Activated naive CD4-positive, alpha-beta T cell treated with anti-CD3 and anti-CD28 coated beads, Interleukin-2, amount 50 U/mL, for 24 hours (primary cell): ENCODE results near the gene CLPX.

Experiments
- H3K27ac Mint-ChIP-seq: one replicate; pipeline ENCODE4 v1.8.0; 2021; ENCODE audit warnings: mild to moderate bottlenecking, mixed read lengths
- H3K27me3 Mint-ChIP-seq: one replicate; pipeline ENCODE4 v1.8.0; 2021; ENCODE audit warnings: mixed read lengths
- H3K36me3 Mint-ChIP-seq: one replicate; pipeline ENCODE4 v1.8.0; 2021; ENCODE audit warnings: mixed read lengths
- H3K4me1 Mint-ChIP-seq: one replicate; pipeline ENCODE4 v1.8.0; 2021; ENCODE audit warnings: mixed read lengths
- H3K4me3 Mint-ChIP-seq: one replicate; pipeline ENCODE4 v1.8.0; 2021; ENCODE audit warnings: mild to moderate bottlenecking, mixed read lengths
- H3K9me3 Mint-ChIP-seq: one replicate; pipeline ENCODE4 v1.8.0; 2021; ENCODE audit warnings: mixed read lengths

The CLPX gene

DNA sequence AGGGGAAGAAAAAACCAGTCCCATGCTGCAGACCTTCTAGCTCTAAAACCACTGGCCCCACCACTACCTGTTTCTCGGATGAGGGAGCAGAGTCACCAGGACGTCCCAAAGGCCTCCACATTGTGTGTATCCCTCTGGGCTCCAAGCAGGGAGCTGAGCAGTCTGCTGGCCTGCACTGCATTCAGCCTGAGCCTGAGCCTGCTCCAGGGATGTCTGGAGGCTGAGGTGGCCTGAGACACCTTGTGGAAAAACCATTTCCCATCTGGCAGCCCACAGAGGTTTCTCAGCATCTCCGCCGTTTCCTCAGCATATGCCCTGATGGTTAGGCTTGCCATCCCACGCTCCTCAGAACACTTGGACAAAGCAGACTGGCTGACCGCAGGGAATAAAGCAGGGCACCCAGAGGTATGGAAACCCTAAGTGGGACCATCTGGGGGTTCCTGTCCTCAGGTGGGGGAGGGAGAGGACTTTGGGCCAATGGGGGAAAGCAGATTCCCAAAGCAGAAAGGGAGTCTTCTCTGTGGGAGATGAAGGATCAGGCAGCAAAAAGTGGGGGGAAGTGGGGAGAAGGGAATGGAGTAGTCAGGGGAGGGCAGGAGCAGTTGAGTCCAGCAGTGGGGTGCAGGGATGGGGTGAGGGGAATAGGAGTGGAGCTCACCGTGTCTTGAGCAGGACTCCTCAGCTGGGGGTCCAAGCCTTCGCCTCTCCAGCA, 25.8 kb upstream of the CLPX start, which contains the start of gene CILP:
Gene CILP (minus strand): TSS at position 704 of the 712 bp plus-strand sequence. CDS start 1,718 bp downstream, outside the sequence.
- Mint-ChIP-seq H3K4me3 (no peak within 1 kb of the TSS), H3K27ac (no peak within 1 kb of the TSS), H3K9me3 (no peaks in the 10 kb centered on the region), H3K4me1 (peaks cover 5% of the 10 kb centered on the region), H3K27me3 (no peaks in the 10 kb centered on the region), H3K36me3 (no peaks in the 10 kb centered on the region)

- no peaks in the 10 kb centered on the region for H3K27me3 Mint-ChIP-seq
- no peak overlapping the region for H3K27ac Mint-ChIP-seq
- H3K4me3 Mint-ChIP-seq: no peak overlapping the region
- no peaks in the 10 kb centered on the region for H3K36me3 Mint-ChIP-seq
- H3K9me3 Mint-ChIP-seq: no peaks in the 10 kb centered on the region
- peaks cover 5% of the 10 kb centered on the region for H3K4me1 Mint-ChIP-seq
Observed at GRCh38 chr15:65209701-65210643, 24.8 kb upstream of the CLPX start.

DNA sequence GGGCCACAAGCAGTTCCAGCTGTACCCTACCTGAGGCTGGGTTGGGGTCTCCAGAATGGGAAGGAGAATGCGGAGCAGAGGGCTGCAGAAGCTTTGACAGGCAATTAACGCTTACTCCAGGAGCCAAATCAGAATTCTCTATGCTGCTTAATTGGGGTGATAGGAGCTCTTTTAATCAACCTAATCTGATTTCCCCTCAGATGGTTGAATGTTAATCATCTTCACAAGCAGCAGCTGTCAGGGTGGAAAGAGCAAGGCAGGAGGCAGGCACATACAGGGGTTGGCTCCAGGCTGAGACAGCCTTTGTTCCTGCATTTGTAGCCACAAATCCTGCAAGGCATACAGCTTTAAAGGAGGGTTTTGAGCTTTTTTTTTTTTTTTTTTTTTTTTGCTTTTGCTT, 23.5 kb upstream of the CLPX start:
- Mint-ChIP-seq H3K9me3 (no peaks in the 10 kb centered on the region), H3K4me1 (peaks cover 5% of the 10 kb centered on the region), H3K27ac (no peak overlapping the region), H3K27me3 (no peaks in the 10 kb centered on the region), H3K36me3 (no peaks in the 10 kb centered on the region), H3K4me3 (no peak overlapping the region)

DNA sequence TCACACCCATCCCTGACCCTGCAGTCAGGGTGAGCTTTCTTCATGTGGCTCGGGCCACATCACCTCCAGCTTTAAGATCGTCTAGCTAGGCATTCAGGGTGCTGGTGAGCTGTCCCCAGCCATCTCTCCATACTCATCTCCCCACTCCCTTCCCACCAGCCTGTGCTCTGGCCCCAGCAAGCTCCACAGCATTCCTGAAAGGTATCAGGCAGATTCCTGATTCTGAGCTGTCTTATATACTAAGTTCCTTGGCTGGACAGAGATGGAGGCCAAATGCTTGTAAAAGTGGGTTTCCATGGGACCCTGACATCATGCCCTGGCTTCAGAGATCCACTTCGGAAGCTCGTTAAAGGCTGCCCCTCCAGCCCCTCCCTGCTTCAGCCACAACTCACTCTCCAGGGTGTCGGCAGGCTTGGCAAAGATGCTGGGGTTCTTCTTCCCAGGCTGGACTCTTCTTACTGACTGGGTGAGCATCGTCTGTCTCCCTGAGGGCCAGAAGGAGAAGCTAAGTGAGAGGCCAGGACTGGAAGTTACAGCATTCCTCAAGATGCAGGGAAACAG, 22.2 kb upstream of the CLPX start:
- Mint-ChIP-seq H3K4me1 (peaks cover 5% of the 10 kb centered on the region), H3K4me3 (no peak overlapping the region), H3K9me3 (no peaks in the 10 kb centered on the region), H3K27me3 (no peaks in the 10 kb centered on the region), H3K36me3 (no peaks in the 10 kb centered on the region), H3K27ac (peak overlapping the region; percentile 14)

DNA sequence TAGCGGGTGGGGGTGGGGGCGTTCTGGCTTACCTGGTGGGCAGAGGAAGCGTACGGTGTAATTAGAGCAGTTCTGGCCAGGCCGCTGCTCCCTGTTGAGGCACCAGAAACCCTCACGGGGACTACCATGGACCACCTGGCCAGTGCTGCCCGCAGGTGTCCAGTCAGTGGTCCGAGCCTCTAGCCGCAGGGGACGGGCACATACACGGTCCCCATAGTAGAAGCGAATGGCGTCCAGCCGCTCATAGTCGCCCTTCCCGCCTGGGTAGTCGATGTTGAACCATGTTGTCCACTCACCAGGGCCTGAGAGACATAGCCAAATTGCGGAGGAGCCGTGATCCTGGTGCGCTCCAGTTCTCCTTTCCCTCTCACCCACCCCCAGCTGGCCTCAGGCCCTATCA, 21.6 kb upstream of the CLPX start:
- H3K36me3 Mint-ChIP-seq: no peaks in the 10 kb centered on the region
- H3K27ac Mint-ChIP-seq: no peak overlapping the region
- no peaks in the 10 kb centered on the region for H3K4me1 Mint-ChIP-seq
- H3K4me3 Mint-ChIP-seq: no peak overlapping the region
- H3K27me3 Mint-ChIP-seq: no peaks in the 10 kb centered on the region
- H3K9me3 Mint-ChIP-seq: no peaks in the 10 kb centered on the region

DNA sequence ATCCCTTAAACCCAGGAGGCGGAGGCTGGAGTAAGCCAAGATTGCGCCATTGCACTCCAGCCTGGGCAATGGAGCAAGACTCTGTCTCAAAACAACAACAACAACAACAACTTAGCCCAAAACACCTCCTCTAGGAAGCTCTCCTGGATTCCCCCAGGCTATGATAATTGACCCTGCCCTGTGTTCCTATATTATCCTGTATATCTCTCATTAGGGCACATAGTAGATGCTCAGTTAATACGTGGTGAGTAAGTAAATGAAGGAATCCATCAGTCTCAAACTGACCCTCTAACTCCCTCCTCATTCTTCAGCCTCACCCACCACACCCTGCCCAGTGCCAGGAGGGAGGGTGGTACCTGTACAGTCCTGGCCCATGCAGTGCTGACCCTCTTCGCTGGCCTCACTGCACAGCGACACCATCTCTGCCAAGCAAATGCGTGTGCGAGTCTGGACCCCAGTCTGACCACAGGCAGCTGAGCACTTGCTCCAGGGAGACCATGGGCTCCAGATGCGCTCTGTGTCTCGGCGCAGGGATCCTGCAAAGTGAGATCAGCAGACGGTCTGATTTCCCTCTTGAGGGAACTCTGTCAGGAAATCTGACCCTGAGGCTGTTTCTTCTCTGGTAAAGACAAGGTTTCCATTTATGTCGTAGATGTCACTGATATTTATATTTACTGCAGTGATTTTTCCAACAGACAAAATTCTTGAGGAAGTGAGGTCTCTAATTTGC, 20.0 kb upstream of the CLPX start:
- no peaks in the 10 kb centered on the region for H3K4me1 Mint-ChIP-seq
- no peaks in the 10 kb centered on the region for H3K36me3 Mint-ChIP-seq
- no peaks in the 10 kb centered on the region for H3K27me3 Mint-ChIP-seq
- H3K9me3 Mint-ChIP-seq: no peaks in the 10 kb centered on the region
- H3K4me3 Mint-ChIP-seq: no peak overlapping the region
- H3K27ac Mint-ChIP-seq: no peak overlapping the region

DNA sequence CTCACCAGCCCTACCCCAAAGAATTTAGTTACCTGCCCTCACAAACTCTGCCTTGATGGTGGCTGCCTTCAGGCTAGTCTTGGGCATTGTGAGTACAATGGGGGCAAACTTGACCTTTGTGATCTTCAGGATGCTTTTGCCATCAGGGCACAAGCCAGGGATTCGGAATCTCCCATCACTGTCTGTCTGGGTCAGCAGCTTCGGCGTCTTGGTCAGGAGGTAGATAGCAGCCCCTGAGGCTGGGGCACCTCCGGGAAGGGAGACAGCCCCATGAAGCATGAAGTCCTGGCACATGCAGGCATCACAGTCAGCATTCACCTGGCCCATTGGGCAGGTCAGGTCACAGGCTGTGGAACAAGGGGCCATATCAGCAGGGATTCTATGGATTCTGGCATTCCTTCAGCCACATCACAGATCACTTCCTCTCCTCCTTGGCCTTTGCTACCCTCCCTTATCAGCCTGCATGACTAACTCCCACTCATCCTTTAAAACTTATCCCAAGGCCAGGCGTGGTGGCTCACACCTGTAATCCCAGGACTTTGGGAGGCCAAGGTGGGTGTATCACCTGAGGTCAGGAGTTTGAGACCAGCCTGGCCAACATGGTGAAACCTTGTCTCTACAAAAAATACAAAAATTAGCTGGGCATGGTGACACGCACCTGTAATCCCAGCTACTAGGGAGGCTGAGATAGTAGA, 19.2 kb upstream of the CLPX start:
- H3K27ac Mint-ChIP-seq: no peak overlapping the region
- H3K27me3 Mint-ChIP-seq: no peaks in the 10 kb centered on the region
- H3K9me3 Mint-ChIP-seq: no peaks in the 10 kb centered on the region
- no peaks in the 10 kb centered on the region for H3K36me3 Mint-ChIP-seq
- no peak overlapping the region for H3K4me3 Mint-ChIP-seq
- H3K4me1 Mint-ChIP-seq: no peaks in the 10 kb centered on the region

- H3K27ac Mint-ChIP-seq: no peak overlapping the region
- H3K4me3 Mint-ChIP-seq: no peak overlapping the region
- no peaks in the 10 kb centered on the region for H3K4me1 Mint-ChIP-seq
- no peaks in the 10 kb centered on the region for H3K27me3 Mint-ChIP-seq
- H3K36me3 Mint-ChIP-seq: no peaks in the 10 kb centered on the region
- H3K9me3 Mint-ChIP-seq: no peaks in the 10 kb centered on the region
Observed at GRCh38 chr15:65201918-65202317, 16.8 kb upstream of the CLPX start.

GRCh38 chr15:65198571-65198970, 13.4 kb upstream of the CLPX start:
- Mint-ChIP-seq H3K27me3 (no peaks in the 10 kb centered on the region), H3K9me3 (no peaks in the 10 kb centered on the region), H3K4me1 (no peaks in the 10 kb centered on the region), H3K36me3 (no peaks in the 10 kb centered on the region), H3K27ac (no peak overlapping the region), H3K4me3 (no peak overlapping the region)

DNA sequence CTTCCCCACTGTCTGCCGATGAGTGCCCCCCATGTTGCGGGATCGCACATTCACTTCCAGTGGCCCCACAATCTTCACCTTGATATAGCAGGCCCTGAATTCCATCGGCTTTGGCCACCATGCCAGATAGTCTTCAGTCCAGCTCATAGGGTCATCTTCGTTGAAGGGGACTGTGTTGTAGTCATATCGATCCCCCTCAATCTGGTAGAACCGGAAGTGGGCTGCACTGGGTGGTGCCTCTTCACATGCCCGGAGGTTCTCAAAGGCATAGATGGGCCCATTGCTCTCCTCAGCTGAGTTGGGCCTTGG, 12.1 kb upstream of the CLPX start:
- no peak overlapping the region for H3K4me3 Mint-ChIP-seq
- no peaks in the 10 kb centered on the region for H3K27me3 Mint-ChIP-seq
- H3K36me3 Mint-ChIP-seq: no peaks in the 10 kb centered on the region
- no peaks in the 10 kb centered on the region for H3K9me3 Mint-ChIP-seq
- H3K27ac Mint-ChIP-seq: no peak overlapping the region
- H3K4me1 Mint-ChIP-seq: no peaks in the 10 kb centered on the region

DNA sequence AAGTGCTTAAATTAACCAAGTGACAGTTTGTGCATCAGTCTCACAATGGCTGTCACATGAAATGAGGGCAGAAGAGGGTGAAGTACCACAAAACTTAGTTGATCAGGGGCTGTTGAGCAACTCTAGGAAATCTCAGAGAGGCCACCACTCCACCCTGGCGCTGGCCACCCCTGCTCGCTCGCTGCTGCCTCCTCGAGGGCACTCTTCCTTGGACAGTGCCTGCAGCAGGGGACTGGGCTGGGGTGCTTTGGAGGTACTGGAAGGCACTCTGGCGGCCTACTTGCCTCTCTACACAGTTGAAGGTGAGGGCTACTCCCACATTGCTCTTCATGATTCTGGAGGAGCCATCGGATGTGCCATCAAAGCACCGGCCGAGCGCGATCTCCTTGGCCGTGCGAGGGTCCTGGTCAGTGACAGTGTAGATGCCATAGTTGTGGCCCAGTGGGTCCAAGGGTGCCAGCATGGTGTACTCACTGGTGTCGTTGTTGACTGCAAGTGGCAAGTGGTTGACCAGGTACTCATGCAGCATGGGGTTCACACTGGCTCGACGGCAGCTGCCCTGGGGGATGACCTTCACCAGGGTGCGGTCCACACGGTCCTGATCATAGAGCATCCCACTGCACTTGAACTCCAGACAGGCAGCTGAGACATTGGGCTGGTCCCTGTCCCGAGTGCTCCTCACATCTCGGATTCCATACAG, 11.6 kb upstream of the CLPX start:
- Mint-ChIP-seq H3K36me3 (no peaks in the 10 kb centered on the region), H3K9me3 (no peaks in the 10 kb centered on the region), H3K4me3 (no peak overlapping the region), H3K27me3 (no peaks in the 10 kb centered on the region), H3K27ac (no peak overlapping the region), H3K4me1 (no peaks in the 10 kb centered on the region)

GRCh38 chr15:65195548-65195923, 10.4 kb upstream of the CLPX start:
- Mint-ChIP-seq H3K27ac (no peak overlapping the region), H3K9me3 (no peaks in the 10 kb centered on the region), H3K4me1 (no peaks in the 10 kb centered on the region), H3K4me3 (no peak overlapping the region), H3K36me3 (no peaks in the 10 kb centered on the region), H3K27me3 (no peaks in the 10 kb centered on the region)

- Mint-ChIP-seq H3K9me3 (no peaks in the 10 kb centered on the region), H3K27me3 (no peaks in the 10 kb centered on the region), H3K4me1 (no peaks in the 10 kb centered on the region), H3K36me3 (no peaks in the 10 kb centered on the region), H3K27ac (no peak overlapping the region), H3K4me3 (no peak overlapping the region)
Observed at GRCh38 chr15:65194826-65195547, 9.8 kb upstream of the CLPX start.

GRCh38 chr15:65192016-65192415, 6.9 kb upstream of the CLPX start:
- Mint-ChIP-seq H3K36me3 (no peaks in the 10 kb centered on the region), H3K4me3 (no peak overlapping the region), H3K27me3 (no peaks in the 10 kb centered on the region), H3K4me1 (no peaks in the 10 kb centered on the region), H3K9me3 (no peaks in the 10 kb centered on the region), H3K27ac (no peak overlapping the region)
